Neural cell (in vitro differentiated cells): ENCODE data around the gene SPCS3.

ENCODE experiments used
- CTCF ChIP-seq: fragments of 450-650 bp; IDR thresholded peaks from 2 replicates; pipeline ENCODE4 v1.5.1; 2014; ENCODE audit warnings: antibody characterized with exemption, mild to moderate bottlenecking, moderate library complexity; ENCODE audit not compliant: poor library complexity, severe bottlenecking
- EZH2 ChIP-seq: fragments of 200-600, 300-800 bp; shearing (Covaris generic), sonication (generic); IDR thresholded peaks from 2 replicates; pipeline ENCODE4 v1.6.1; 2014; ENCODE audit warnings: antibody characterized with exemption, low read length, borderline replicate concordance, mild to moderate bottlenecking; ENCODE audit not compliant: insufficient read depth, poor library complexity, severe bottlenecking
- RAD21 ChIP-seq: fragments of 450-650 bp; conservative IDR thresholded peaks from 2 replicates; pipeline ENCODE4 v1.6.1; 2014; ENCODE audit warnings: antibody characterized with exemption, mild to moderate bottlenecking, moderate library complexity

GRCh38 chr4:176358083-176358469 is 38.3 kb downstream of the SPCS3 start:
- TF ChIP-seq CTCF: no peak
- no peak for TF ChIP-seq EZH2
- no peak for TF ChIP-seq RAD21
